ENCODE results near the gene SS18L1. TPM values are rescaled to one million over a fixed set of nuclear protein-coding genes. Genes with fewer than 3 reads are reported as not detected.

Gene SS18L1
- polyA plus RNA-seq = 15.1 and 23.0 TPM in 2 replicates

GRCh38 chr20:62143081-62143956, at the start of gene SS18L1, which contains the start of gene PSMA7:
SS18L1 (plus strand) TSS chr20:62143769; CDS start chr20:62143821, 52 bp downstream.
PSMA7 (minus strand) TSS chr20:62143394; CDS start chr20:62143303, 91 bp downstream.

DNA sequence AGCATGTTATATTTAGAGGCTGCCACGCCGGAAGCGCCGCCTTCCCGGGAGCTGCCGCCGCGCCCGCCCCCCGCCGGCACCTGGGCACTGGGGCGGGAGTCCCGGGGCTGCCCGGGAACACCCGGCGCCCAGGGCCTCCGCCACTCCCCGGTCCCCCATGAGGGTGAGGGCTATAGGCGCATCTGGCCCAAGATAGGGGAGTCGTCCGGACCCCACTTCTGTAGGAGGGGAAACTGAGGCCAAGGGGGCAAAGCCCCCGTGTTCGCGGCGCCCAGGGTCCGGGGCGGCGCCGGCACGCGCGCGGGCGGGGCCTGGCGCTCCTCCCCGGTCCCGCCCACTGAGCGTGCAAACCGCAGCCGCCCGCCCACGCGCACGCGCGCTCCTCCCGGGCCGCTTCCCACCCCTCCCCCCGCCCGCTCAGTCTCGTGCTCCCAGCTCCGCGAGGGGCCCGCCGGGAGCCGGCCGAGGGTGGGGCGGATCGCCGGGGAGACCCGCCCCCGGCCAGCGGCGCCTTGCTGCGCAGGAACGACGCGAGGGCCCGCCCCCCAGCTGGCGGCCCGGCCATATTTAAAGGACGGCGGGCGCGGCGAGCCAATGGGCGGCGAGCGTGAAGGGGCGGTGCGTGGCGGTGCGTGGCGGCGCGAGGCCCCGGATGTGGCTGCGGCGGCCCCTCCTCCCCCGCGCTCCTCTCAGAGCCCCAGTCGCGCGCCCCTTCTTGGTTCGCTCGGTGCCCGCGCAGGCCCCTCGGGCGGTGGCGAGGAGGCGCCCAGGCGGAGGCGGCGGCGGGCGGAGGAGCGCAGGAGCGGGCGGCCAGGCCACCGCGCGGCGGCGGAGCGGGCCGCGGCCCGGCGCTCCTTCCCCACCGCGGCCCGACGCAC, 21.6 kb upstream of the SS18L1 start, which contains the start of gene LSM14B:
Gene LSM14B (plus strand): TSS at position 700 of the 878 bp plus-strand sequence. CDS start 192 bp downstream, outside the sequence.

DNA sequence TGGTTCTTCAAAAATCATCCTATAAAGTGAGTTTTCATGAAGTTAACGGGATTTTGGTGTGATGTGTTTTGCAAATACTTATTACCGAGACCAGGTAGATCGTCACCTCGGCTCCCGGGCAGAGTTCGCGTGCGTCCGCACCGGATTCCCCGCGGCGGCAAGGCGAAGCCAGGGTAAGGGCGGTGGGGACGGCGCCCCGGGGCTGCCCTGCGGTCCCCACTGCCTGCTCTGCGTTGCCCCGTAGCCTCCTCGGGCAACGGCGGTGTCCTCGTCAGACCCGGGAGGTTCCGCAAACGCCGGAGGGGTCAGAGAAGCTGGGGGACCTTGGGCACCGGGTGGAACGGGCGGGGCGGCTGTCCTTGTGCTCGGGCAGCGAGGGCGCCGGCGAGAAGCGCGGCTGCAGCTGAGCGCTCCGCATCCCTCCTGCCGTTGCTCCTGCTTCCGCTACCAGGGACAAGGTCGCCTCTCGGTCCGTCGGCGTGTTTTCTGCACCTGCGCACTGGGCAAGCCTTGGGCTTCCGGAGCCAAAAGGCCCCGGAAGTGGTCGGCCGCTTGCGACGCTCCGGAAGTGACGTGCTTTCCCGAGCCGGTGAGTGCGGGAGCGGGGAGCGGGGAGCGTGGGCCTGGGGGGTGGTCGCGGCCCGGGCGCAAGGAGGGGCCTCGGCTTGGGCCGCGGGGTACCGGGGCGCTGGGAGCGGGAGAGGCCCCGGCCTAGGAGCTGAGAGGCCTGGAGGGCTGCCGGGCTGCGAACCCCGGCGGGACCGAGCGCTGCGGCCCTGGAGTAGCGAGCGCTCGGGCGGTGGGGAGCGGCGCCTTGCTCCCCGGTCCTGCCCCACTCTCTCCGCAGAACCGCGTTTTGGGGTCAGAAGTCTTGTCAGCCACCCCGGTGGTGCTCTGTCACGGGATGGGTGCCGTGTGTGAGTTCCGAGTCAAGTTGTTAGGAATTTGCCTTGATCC, 39.2 kb downstream of the SS18L1 start, which contains the start of gene MTG2:
Gene MTG2 (plus strand): TSS at position 560 of the 957 bp plus-strand sequence. CDS start 10,393 bp downstream, outside the sequence.

GRCh38 chr20:62219992-62220665, 76.6 kb downstream of the SS18L1 start, which contains the start of gene HRH3:
HRH3 (minus strand) TSS chr20:62220278; CDS start chr20:62219970, 308 bp downstream.

Other genes starting within 250 kb of the SS18L1 start
- gene TAF4, start 77.9 kb upstream of the SS18L1 start, polyA plus RNA-seq = 0.66 and 0.80 TPM in 2 replicates
- 4.0 and 4.6 TPM in 2 replicates for gene LSM14B, start 21.3 kb upstream of the SS18L1 start, polyA plus RNA-seq
- 226 and 267 TPM in 2 replicates for gene PSMA7, start 375 bp upstream of the SS18L1 start, polyA plus RNA-seq
- gene MTG2, start 39.3 kb downstream of the SS18L1 start, polyA plus RNA-seq = 8.6 and 12.9 TPM in 2 replicates
- gene HRH3, start 76.5 kb downstream of the SS18L1 start, polyA plus RNA-seq = not detected in 2 replicates
- gene OSBPL2, start 94.8 kb downstream of the SS18L1 start, polyA plus RNA-seq = 33.5 and 45.9 TPM in 2 replicates
- gene ADRM1, start 159.2 kb downstream of the SS18L1 start, polyA plus RNA-seq = 16.3 and 17.7 TPM in 2 replicates
- gene LAMA5, start 223.5 kb downstream of the SS18L1 start, polyA plus RNA-seq = 0.39 and 0.79 TPM in 2 replicates
- 452 and 514 TPM in 2 replicates for gene RPS21, start 243.3 kb downstream of the SS18L1 start, polyA plus RNA-seq

Measured in Purkinje cell (primary cell).